A549 (cell line): ENCODE data around the gene EFCAB7. TPM values are rescaled to one million over a fixed set of nuclear protein-coding genes. Genes with fewer than 3 reads are reported as not detected.

Experiments used
- ATAC-seq, 2 experiments: fragments of 200-7000 bp in 1 of 2; fragments of >200 bp in 1 of 2; cut with Nextera tagmentation in 1 of 2; cut with Tn5 transposase in 1 of 2; 3 replicates each; pipeline versions ENCODE4 v1.8.0 to v1.9.1; 2018 to 2020; ENCODE audit warnings: mild to moderate bottlenecking in 1 of 2, moderate library complexity in 1 of 2
- CTCF ChIA-PET: fragments of 300-600 bp; sonication (Branson Sonifier 250); formaldehyde crosslinking; extraction: SDS; loops from one replicate; lab custom pipeline; 2021; ENCODE audit warnings: antibody characterized with exemption, inconsistent platforms; lab: Yijun Ruan, JAX
- POLR2A ChIA-PET: fragments of 350-600 bp; formaldehyde crosslinking; extraction: SDS; loops from one replicate; lab custom pipeline; 2021; ENCODE audit warnings: antibody characterized with exemption, inconsistent platforms; lab: Yijun Ruan, JAX
- DNase-seq, 2 experiments: peaks; one replicate each; pipeline versions ENCODE4 v3.0.0 to v3.0.0-alpha.2; 2011 to 2016; ENCODE audit warnings: low read depth in 1 of 2, low spot score in 1 of 2
- FAIRE-seq: peaks from 2 replicates; lab custom pipeline; 2011; peaks lifted over from hg19 to GRCh38; lab: Jason Lieb, UNC
- H3K27ac ChIP-seq, 2 experiments: fragments of >200 bp; sonication (Bioruptor Twin); formaldehyde crosslinking; 3 replicates each; pipeline ENCODE4 v1.5.1; 2016 to 2017
- H3K4me1 ChIP-seq: fragments of >200 bp; sonication (Bioruptor Twin); formaldehyde crosslinking; 3 replicates; pipeline ENCODE4 v1.6.1; 2016
- H3K4me2 ChIP-seq: fragments of >200 bp; sonication (Bioruptor Twin); formaldehyde crosslinking; 3 replicates; pipeline ENCODE4 v1.6.1; 2016
- H3K4me3 ChIP-seq: fragments of >200 bp; sonication (Bioruptor Twin); formaldehyde crosslinking; 3 replicates; pipeline ENCODE4 v1.5.1; 2016
- H3K9me3 ChIP-seq: fragments of >200 bp; sonication (Bioruptor Twin); formaldehyde crosslinking; 3 replicates; pipeline ENCODE4 v1.6.1; 2016
- BHLHE40 ChIP-seq: IDR thresholded peaks from 2 replicates; pipeline ENCODE4 v1.6.1; 2012; ENCODE audit warnings: low read depth, low read length, inconsistent platforms
- CBX2 ChIP-seq: fragments of 200-600 bp; sonication (generic); IDR thresholded peaks from 2 replicates; pipeline ENCODE4 v1.6.1; 2016; ENCODE audit warnings: low read depth, mild to moderate bottlenecking, borderline replicate concordance
- CBX8 ChIP-seq: fragments of 200-600 bp; sonication (generic); IDR thresholded peaks from 2 replicates; pipeline ENCODE4 v1.6.1; 2016
- EP300 ChIP-seq, 2 experiments: fragments of >200 bp; sonication (Bioruptor Twin); formaldehyde crosslinking; IDR thresholded peaks; 2 replicates in 1 of 2; 3 replicates in 1 of 2; pipeline ENCODE4 v1.6.1; 2016 to 2017
- FOXS1 ChIP-seq: fragments of 250-450 bp; sonication (Bioruptor Pico); IDR thresholded peaks from 2 replicates; pipeline ENCODE4 v1.5.0; 2020; ENCODE audit warnings: mild to moderate bottlenecking, moderate library complexity
- HOXA7 ChIP-seq: fragments of 250-450 bp; sonication (Bioruptor Pico); IDR thresholded peaks from 2 replicates; pipeline ENCODE4 v1.5.0; 2020; ENCODE audit warnings: mild to moderate bottlenecking, moderate library complexity
- JUNB ChIP-seq: fragments of >200 bp; sonication (Bioruptor Twin); formaldehyde crosslinking; IDR thresholded peaks from 2 replicates; pipeline ENCODE4 v1.6.1; 2016
- KDM5A ChIP-seq: fragments of 200-600 bp; sonication (generic); IDR thresholded peaks from 2 replicates; pipeline ENCODE4 v1.6.1; 2016; ENCODE audit warnings: antibody characterized with exemption, mild to moderate bottlenecking
- MAZ ChIP-seq: fragments of 150-350 bp; IDR thresholded peaks from 2 replicates; pipeline ENCODE4 v1.6.1; 2014; ENCODE audit warnings: antibody characterized with exemption, low read depth, low read length, borderline replicate concordance
- NFE2L2 ChIP-seq: fragments of 150-350 bp; conservative IDR thresholded peaks from 2 replicates; pipeline ENCODE4 v1.6.1; 2014; ENCODE audit warnings: low read length
- NR3C1 ChIP-seq: fragments of >200 bp; sonication (Bioruptor Twin); formaldehyde crosslinking; IDR thresholded peaks from 3 replicates; pipeline ENCODE4 v1.6.1; 2017
- RARB ChIP-seq: fragments of 250-450 bp; sonication (Bioruptor Pico); IDR thresholded peaks from 2 replicates; pipeline ENCODE4 v1.8.0; 2021; ENCODE audit warnings: mild to moderate bottlenecking, moderate library complexity
- RFX5 ChIP-seq: fragments of 450-650 bp; IDR thresholded peaks from 2 replicates; pipeline ENCODE4 v1.7.1; 2014; ENCODE audit warnings: antibody characterized with exemption, mild to moderate bottlenecking, moderate library complexity
- RNF2 ChIP-seq: fragments of 200-600 bp; sonication (generic); IDR thresholded peaks from 2 replicates; pipeline ENCODE4 v1.6.1; 2016; ENCODE audit warnings: low read depth, mild to moderate bottlenecking, antibody characterized with exemption, moderate library complexity, borderline replicate concordance
- SREBF2 ChIP-seq: fragments of 450-650 bp; IDR thresholded peaks from 2 replicates; pipeline ENCODE4 v1.6.1; 2014; ENCODE audit warnings: mild to moderate bottlenecking, moderate library complexity
- TFCP2L1 ChIP-seq: fragments of 250-450 bp; sonication (Bioruptor Pico); IDR thresholded peaks from 2 replicates; pipeline ENCODE4 v1.5.0; 2021; ENCODE audit warnings: mild to moderate bottlenecking
- ZNF302 ChIP-seq: fragments of 250-450 bp; sonication (Bioruptor Pico); IDR thresholded peaks from 2 replicates; pipeline ENCODE4 v1.9.0; 2021; ENCODE audit warnings: inconsistent platforms, mild to moderate bottlenecking, moderate library complexity
- ZSCAN20 ChIP-seq: fragments of 250-450 bp; sonication (Bioruptor Pico); IDR thresholded peaks from 2 replicates; pipeline ENCODE4 v1.8.0; 2022; ENCODE audit warnings: mild to moderate bottlenecking, moderate library complexity
- WGBS: methylation state at CpG from one replicate; pipeline ENCODE4 v1.1.6; 2017; ENCODE audit errors: missing lambda C conversion rate; 5-methylcytosine and 5-hydroxymethylcytosine counted together
- polyA plus RNA-seq, 4 experiments: library from polyadenylated mRNA; depleted of rRNA in 3 of 4; stranded (reverse); fragments of >200 nt; fragmentation: RNase III in 1 of 4; extraction: RNeasy Plus Mini Kit Qiagen cat#74134 plus additional on column Dnase treatment in 1 of 4; gene quantifications; 2 replicates in 3 of 4; 3 replicates in 1 of 4; pipeline ENCODE4 v1.2.3, GENCODE V29; 2011 to 2017
- TF ChIP-seq, protein P1 (sequence below): fragments of >200 bp; sonication (Bioruptor Twin); formaldehyde crosslinking; IDR thresholded peaks from 3 replicates; pipeline ENCODE4 v1.6.1; 2016
- TF ChIP-seq, protein P2 (sequence below): fragments of 450-650 bp; IDR thresholded peaks from 2 replicates; pipeline ENCODE4 v1.6.1; 2014; ENCODE audit warnings: antibody characterized with exemption
- TF ChIP-seq, protein P3 (sequence below): fragments of >200 bp; sonication (Bioruptor Twin); formaldehyde crosslinking; IDR thresholded peaks from 2 replicates; pipeline ENCODE4 v1.6.1; 2016
- TF ChIP-seq, protein P4 (sequence below): IDR thresholded peaks from 2 replicates; pipeline ENCODE4 v1.6.1; 2012
- TF ChIP-seq, protein P5 (sequence below): fragments of 150-350 bp; IDR thresholded peaks from 2 replicates; pipeline ENCODE4 v1.6.1; 2014; ENCODE audit warnings: low read depth, mild to moderate bottlenecking, low read length
- TF ChIP-seq, protein P6 (sequence below): IDR thresholded peaks from 2 replicates; pipeline ENCODE4 v1.6.1; 2012; ENCODE audit warnings: low read depth, borderline replicate concordance

Gene EFCAB7
- polyA plus RNA-seq, 2 of the 4 experiments (the other 2 are of a cell fraction), result 4.6 to 5.6 TPM

DNA sequence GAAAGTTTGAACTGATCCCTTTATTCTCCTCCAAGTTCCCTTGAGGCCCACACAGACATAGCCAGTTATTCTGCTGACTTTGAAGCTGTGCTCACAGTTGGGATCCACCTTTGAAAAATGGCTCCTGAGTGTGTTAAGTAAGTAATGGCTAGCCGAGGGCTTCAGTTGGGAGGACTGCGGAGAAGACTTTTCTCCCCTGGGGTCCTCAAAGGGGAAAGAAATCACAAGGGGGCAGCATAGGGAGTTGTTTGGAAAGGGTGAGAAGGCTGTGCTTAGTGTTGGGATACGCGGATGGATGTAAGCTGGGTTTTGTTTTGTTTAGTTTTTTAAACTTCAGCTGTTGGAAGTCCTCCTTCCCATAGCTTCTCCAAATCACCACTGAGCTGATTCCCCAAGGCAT lies 78.1 kb downstream of the EFCAB7 start (continued):
- TF ChIP-seq, protein P1, sequence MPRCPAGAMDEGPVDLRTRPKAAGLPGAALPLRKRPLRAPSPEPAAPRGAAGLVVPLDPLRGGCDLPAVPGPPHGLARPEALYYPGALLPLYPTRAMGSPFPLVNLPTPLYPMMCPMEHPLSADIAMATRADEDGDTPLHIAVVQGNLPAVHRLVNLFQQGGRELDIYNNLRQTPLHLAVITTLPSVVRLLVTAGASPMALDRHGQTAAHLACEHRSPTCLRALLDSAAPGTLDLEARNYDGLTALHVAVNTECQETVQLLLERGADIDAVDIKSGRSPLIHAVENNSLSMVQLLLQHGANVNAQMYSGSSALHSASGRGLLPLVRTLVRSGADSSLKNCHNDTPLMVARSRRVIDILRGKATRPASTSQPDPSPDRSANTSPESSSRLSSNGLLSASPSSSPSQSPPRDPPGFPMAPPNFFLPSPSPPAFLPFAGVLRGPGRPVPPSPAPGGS, result no peak
- TF ChIP-seq EP300 (IDR thresholded peaks at IDR 0.05) (no peak), CBX2 (no peak), HOXA7 (CRISPR knock-in tag) (no peak), SREBF2 (no peak), CBX8 (no peak), JUNB (no peak)
- TF ChIP-seq, protein P2, sequence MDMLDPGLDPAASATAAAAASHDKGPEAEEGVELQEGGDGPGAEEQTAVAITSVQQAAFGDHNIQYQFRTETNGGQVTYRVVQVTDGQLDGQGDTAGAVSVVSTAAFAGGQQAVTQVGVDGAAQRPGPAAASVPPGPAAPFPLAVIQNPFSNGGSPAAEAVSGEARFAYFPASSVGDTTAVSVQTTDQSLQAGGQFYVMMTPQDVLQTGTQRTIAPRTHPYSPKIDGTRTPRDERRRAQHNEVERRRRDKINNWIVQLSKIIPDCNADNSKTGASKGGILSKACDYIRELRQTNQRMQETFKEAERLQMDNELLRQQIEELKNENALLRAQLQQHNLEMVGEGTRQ, result no peak
- TF ChIP-seq, protein P3, sequence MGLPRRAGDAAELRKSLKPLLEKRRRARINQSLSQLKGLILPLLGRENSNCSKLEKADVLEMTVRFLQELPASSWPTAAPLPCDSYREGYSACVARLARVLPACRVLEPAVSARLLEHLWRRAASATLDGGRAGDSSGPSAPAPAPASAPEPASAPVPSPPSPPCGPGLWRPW, result no peak
- TF ChIP-seq, all 56 proteins: peak for 0

DNA sequence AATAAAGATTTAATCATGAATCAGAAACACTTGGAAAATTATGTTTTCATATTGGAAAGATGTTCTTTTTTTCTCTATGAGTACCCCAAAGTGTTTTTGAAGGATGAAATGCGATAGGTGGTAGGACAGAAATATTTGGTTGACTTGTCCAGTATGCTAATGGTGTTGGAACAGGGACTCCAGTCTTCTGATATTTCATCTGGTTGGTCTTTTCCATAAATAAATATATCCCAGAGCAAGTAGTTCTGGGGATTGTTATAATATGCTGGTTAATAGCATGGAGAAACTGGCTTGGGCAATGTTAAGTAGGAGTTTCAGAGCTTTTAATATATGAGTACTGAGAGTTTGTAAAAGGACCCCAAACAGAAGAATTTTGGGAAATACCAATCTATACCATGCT lies 78.6 kb downstream of the EFCAB7 start:
- ChIA-PET POLR2A (no interaction called here), CTCF (interaction anchor here (0.9 to 1.9 kb wide), 4 partner anchors 10 to 641 kb away, joined by 4 read pairs; no protein-coding TSS in a partner anchor)
- ATAC-seq, result no peak
- no peak overlapping the region for H3K4me3 ChIP-seq
- no peak for FAIRE-seq
- H3K9me3 ChIP-seq, result no peaks in the 10 kb centered on the region
- WGBS, result 91% methylated on average over 1 of the region's 1 CpG
- H3K4me1 ChIP-seq, result peaks cover 2% of the 10 kb centered on the region; the same call in 2 of the 3 replicates
- no peak for DNase-seq
- no peak overlapping the region for H3K4me2 ChIP-seq
- TF ChIP-seq, protein P4, sequence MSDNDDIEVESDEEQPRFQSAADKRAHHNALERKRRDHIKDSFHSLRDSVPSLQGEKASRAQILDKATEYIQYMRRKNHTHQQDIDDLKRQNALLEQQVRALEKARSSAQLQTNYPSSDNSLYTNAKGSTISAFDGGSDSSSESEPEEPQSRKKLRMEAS, result no peak
- no peak for TF ChIP-seq NR3C1
- TF ChIP-seq, protein P2, result no peak
- no peak for TF ChIP-seq RNF2
- TF ChIP-seq, all 56 proteins: peak for 0
- no peak overlapping the region for H3K27ac ChIP-seq

DNA sequence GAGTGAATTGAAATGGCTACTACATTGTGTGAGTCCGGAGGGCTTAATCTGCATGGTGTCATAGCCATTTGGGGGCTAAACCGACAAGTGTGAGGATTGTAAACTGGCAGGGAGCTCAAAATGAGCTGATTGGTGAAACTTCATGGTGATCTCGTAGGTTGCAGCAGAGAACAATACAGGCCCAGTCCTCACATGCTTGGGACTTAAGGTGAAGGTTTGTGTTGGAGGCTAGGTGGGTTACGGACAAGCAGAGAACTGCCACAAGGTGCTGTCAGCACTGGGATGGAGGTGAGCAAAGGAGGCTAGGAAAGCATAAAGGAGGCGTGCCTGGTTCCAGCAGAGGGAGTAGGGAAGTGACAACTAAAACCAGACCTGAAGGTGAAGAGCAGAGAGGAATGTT lies 79.3 kb downstream of the EFCAB7 start:
- DNase-seq (no peak), ATAC-seq (no peak), FAIRE-seq (no peak)
- no peaks in the 10 kb centered on the region for H3K9me3 ChIP-seq
- H3K27ac ChIP-seq, result no peak overlapping the region
- no peaks in the 10 kb centered on the region for H3K4me1 ChIP-seq
- POLR2A ChIA-PET, result no interaction called here
- H3K4me3 ChIP-seq, result no peak overlapping the region
- CTCF ChIA-PET, result interaction anchor here (1.6 to 1.9 kb wide), 3 partner anchors 9 to 640 kb away, joined by 4 read pairs; no protein-coding TSS in a partner anchor
- no peak overlapping the region for H3K4me2 ChIP-seq
- WGBS, result 93% methylated on average over 5 of the region's 5 CpGs
- no peak for TF ChIP-seq KDM5A
- no peak for TF ChIP-seq BHLHE40
- TF ChIP-seq TFCP2L1 (CRISPR knock-in tag), result no peak
- no peak for TF ChIP-seq JUNB
- TF ChIP-seq EP300 (IDR thresholded peaks at IDR 0.05), result no peak
- TF ChIP-seq NFE2L2, result no peak
- no peak for TF ChIP-seq CBX2
- no peak for TF ChIP-seq MAZ
- TF ChIP-seq CBX8, result no peak
- TF ChIP-seq, protein P4, result no peak
- no peak for TF ChIP-seq NR3C1
- no peak for TF ChIP-seq ZNF302
- TF ChIP-seq, protein P5, sequence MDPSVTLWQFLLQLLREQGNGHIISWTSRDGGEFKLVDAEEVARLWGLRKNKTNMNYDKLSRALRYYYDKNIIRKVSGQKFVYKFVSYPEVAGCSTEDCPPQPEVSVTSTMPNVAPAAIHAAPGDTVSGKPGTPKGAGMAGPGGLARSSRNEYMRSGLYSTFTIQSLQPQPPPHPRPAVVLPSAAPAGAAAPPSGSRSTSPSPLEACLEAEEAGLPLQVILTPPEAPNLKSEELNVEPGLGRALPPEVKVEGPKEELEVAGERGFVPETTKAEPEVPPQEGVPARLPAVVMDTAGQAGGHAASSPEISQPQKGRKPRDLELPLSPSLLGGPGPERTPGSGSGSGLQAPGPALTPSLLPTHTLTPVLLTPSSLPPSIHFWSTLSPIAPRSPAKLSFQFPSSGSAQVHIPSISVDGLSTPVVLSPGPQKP, result no peak
- TF ChIP-seq, protein P6, sequence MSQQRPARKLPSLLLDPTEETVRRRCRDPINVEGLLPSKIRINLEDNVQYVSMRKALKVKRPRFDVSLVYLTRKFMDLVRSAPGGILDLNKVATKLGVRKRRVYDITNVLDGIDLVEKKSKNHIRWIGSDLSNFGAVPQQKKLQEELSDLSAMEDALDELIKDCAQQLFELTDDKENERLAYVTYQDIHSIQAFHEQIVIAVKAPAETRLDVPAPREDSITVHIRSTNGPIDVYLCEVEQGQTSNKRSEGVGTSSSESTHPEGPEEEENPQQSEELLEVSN, result no peak
- TF ChIP-seq RFX5, result no peak
- no peak for TF ChIP-seq FOXS1
- TF ChIP-seq, protein P1, result no peak
- TF ChIP-seq ZSCAN20 (CRISPR knock-in tag), result no peak
- TF ChIP-seq, protein P3, result no peak
- no peak for TF ChIP-seq RARB (CRISPR knock-in tag)
